GM21360 (cell line): ENCODE data around the gene OSBPL2.

Experiments
- ATAC-seq: cut with Tn5 transposase; IDR thresholded peaks from one replicate; pipeline ENCODE4 v1.9.1; 2021; ENCODE audit warnings: mild to moderate bottlenecking, moderate library complexity; ENCODE audit not compliant: unreplicated experiment

Gene OSBPL2

DNA sequence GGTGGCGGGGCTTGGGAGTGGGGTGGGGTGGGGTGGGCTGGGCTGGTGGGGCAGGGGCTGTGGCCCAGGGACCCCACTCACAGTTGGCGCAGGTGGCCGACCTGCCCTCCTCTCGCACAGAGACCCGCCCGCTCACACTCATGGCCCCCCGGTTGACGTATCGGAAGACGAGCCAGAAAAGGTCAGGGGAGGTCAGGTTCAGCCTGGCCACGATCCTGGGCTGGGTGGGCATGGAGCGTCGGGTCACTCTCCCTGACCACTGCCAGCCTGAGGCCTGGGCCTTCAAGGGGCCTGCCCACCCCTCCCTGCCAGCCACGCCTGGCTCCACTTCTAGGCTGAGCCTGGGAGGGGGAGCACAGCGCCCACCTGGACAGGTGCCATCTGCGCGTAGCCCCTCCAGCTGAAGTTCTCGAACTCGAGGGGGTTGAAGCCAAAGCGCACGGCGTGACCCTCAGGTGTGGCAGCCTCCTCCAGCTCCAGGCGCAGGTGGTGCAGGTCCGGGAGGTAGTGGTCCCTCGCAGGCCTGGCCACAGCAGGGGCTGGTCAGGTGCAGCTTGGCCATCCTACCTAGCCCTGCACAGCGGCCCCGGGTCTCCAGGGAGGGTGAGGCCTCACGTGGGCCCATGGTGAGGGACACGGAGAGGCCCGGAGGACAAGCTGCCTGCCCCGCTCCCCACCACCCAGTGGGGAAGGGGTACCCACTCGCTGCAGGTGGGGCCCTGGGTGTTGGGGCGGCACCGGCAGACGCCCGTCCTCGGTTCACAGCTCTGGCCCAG, 95.7 kb downstream of the OSBPL2 start:
- no peak for ATAC-seq

DNA sequence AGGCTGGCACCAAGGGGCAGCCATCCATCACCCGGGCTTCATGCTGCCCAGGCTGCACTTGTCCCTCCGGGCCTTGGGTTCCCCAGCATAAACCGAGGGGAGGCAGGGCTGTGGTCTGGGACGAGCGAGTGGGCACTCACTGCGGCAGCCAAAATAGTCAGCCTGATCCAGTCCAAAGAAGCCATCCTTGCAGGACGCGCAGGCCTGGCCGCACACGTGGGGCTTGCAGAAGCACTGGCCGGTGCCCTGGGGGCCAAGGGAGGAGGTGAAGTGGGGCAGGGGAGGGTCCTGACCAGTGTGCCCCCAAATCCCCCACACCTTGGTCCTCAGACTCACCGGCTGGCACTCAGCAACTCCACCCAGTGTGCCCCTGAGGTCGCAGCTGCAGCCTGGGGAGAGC, 96.6 kb downstream of the OSBPL2 start:
- ATAC-seq, result no peak

DNA sequence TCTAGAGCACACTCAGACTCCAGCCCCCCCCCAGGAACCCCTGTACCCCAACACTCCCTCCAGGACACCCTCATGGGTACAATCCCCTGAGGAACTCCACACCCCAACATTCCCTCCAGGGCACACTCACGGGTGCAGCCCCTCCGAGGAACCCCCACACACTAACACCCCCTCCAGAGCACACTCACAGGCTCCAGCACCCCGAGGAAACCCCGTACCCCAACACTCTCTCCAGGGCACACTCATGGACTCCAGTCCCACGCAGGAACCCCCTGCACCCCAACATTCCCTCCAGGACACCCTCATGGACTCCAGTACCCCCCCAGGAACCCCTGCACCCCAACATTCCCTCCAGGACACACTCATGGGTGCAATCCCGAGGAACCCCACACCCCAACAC, 97.2 kb downstream of the OSBPL2 start:
- ATAC-seq, result no peak

DNA sequence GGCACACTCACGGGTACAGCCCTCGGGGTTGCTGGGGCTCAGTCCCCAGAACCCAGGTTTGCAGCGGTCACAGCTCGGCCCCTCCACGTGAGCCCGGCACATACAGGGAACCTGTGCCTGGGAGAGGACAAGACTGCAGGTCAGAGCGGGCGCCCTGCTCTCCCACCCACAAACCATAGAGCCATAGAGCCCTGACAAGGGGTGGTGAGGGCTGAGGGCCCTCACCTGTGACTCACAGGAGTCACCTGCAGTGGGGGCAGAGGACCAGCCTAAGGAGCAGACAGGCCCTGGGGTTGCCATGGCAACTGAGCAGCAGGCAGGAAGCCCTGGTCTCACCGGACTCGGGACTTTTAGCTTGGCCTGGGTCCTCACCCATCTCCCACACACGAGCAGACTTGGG, 98.0 kb downstream of the OSBPL2 start:
- ATAC-seq, result no peak

DNA sequence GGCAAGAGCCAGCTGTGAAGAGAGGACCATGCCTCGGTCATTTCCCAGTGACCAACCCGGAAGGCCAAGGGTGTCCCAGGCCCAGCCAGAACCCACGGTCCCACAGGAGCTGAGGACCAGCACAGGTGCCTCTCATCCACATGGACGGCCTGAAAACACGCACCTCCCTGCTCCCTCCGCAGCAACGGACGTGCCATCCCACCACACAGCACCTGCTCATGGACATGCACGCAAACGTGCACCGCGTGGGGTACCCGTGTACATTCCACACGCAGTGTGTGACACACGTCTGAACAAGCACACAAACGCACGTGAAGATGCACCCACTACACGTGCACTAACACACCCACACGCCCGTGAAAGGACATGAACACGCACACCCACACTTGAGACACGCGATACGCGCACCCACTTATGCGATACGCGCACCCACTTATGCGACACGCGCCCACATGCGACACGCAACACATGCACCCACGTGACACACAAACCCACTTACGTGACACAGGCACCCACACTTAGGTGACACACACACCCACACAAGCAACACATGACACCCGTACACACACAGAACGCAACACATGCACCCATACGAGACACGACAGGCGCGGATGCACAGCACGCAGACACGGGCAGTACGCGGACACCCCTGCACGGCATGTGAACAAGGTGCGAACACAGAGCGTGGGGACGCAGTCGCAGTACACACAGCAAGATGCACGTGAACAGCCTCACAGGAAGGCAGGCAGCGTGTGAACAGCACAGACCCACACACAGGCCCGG, 98.6 kb downstream of the OSBPL2 start:
- ATAC-seq, result no peak

DNA sequence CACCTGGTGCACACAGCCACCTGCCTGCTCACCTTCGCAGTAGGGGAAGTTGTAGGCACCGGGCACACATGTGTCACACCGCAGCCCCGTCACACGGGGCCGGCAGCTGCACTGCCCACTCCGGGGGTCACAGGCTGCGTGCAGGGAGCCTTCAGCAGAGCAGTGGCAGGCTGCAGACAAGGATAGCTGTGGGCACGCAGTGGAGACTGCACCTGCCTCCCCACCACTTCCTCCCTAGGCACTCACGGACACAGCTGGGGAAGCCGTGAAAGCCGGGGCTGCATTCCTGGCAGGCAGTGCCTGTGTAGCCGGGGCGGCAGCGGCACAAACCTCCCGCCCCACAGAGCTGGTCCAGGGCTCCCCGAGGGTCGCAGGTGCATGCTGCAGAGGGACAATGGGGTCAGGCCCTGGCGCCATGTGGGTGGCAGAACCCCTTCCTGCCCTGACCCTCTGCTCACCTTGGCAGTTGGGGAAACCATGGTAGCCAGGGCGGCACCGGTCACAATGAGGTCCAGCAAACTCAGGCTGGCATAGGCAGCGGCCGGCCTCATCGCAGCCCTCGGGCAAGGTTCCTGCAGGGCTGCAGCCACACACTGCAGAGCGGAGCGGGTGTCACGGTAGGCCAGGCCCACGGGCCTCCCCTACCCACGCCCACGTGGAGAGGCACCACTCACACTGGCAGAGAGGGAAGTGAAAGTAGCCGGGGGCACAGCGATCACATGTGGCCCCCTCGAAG, 99.4 kb downstream of the OSBPL2 start:
- ATAC-seq, result no peak

DNA sequence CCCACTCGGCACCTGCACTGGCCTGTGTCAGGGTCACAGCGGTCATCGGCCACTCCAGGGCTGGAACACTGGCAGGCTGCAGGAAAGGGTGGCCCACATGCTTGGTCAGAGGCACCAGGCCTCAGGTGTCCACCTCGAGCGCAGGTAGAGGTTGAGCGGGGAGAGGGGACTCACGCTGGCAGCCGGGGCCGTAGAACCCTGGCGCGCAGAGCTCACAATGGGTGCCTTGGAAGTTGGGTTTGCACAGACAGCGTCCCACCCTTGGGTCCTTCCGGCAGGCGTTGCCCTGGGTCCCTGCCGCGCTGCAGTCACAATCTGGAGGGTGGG, 99.9 kb downstream of the OSBPL2 start:
- no peak for ATAC-seq

DNA sequence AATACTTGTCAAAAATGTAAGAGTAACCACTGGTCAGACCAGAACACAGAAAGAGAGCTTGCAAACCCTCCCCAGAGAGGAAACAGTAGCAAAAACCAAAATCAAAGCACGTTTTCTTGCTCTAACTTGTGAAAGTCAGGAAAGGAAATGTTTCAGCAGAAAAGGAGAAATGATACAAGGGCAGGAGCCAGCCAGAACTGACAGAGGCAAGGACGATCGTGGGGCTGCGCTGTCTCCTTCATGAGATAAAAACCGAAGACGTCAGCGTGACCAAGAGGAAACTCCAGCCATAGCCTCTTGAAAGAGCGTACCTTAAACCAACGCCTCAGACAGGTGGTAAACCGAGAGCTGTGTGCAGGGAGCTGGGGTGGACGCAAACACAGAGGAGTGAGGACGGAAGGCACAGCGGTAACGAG, 101.3 kb downstream of the OSBPL2 start:
- peak; percentile 66 for ATAC-seq

DNA sequence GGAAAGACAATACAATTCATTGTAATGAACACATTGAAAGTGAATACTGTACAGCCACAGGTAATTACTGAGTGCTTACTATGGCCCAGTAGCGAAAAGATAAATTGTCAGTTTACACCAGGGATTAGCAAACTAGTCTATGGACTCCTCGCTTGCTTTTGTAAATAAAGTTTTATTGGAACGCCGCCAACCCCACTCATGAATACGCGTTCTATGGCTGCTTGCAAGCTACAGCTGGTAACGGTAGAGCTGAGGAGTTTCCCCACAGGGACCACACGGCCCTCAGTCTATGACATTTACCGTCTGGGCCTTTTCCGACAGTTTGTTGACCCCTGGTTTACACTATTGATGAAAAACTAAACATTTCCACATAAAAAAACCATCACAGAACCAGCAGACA, 104.6 kb downstream of the OSBPL2 start:
- no peak for ATAC-seq

DNA sequence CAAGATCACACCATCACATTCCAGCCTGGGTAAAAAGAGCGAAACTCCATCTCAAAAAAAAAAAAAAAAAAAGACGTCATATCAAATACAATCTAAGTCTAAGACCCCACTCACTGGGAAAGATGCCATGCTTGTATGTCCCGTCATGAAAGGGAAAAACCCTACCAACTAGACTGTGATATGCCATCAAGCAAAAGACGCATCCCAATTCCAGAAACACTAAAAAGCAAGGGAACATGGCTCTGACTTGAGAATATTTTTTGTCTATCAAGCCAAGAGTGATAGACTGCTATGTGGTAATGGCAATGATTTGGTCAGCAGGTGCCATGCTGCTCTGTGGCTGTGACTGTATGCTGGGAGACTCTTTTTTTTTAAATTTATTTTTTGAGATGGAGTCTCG, 105.8 kb downstream of the OSBPL2 start:
- no peak for ATAC-seq

DNA sequence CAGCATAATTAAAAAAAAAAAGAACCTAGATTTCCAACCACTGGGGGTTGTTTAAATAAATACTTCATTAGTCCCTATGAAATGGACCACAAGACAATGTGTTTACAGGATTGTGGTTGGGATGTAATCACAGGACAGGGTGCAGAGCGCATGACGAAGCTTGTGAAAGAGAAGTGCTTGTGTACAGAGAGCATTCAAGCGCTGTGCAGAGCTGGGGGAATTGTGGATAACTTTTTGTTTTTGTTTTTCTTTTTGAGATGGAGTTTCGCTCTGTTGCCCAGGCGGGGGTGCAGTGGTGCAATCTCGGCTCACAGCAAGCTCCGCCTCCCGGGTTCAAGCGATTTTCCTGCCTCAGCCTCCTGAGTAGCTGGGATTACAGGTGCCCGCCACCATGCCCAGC, 106.5 kb downstream of the OSBPL2 start:
- ATAC-seq, result no peak
